CD4-positive, alpha-beta T cell treated with Interleukin-2 at 100 ng/mL for 4 hours (primary cell): ENCODE data around the gene TUBA8.
"Not testable (repeated sequence)": the region's sequence is repeated elsewhere in the genome, so short reads cannot be mapped to it uniquely, and the experiment has no call there.

Experiments used
- DNase-seq: peaks from one replicate; pipeline ENCODE4 v3.0.0-alpha.2; 2020; ENCODE audit warnings: low spot score

Gene TUBA8

DNA sequence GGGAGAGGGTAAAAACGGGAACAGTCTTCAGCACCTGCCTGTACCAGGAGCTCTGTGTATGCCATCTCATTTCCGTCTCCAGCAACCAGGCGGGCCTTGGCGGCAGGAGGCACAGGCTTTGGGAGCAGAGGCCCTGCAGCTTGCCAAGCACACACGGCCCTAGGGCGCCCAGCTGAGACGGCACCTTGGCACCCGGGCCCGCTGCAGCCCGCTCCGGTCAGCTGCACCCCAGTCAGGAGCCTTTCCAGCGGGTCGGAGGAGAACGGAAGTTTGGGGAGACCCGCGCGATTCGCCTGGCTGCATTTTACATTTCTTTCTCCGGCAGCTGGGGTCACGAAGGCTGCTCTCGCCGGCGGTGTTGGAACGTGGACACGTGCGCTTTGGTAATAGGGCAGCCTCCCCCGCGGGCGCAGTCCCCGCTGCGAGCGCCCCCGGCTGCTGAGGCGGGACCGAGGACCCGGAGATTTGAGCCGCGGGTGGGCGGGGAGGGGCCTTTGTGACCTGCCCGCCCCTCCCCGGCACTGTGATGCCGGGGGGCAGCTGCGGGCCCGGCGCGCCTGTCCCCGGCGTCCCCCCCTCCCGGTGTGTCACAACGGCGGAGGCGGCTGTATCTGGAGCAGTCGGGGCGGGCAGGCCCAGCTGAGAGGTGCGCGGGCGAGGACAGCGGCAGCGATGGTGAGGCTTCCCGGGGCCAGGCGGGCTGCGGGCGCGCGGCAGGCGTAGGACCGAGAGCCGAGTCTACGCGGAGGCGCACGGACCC lies at the start of gene TUBA8:
TSS of gene TUBA8 (plus strand) at position 616 of the 760 bp plus-strand sequence. CDS start at position 673, 57 bp downstream.
- peak; percentile 3 for DNase-seq

DNA sequence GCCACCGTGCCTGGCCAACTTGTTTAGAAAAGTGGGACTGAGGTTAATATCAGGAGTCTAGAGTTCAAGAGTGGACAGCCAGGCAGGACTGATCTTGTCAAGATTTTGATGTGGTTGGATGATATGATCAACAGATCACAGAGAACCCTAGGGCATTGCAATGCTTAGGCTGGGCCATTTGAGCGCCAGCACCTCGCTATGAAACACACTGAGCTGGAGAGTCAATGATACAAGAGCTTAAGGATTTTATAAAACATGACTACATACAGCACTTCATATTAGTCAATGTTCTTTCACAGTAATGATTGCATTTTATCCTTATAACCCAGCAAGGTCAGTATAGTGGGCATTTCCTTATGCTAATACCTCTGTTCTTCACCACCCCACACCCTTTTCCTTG lies 48.2 kb upstream of the TUBA8 start:
- no peak for DNase-seq

DNA sequence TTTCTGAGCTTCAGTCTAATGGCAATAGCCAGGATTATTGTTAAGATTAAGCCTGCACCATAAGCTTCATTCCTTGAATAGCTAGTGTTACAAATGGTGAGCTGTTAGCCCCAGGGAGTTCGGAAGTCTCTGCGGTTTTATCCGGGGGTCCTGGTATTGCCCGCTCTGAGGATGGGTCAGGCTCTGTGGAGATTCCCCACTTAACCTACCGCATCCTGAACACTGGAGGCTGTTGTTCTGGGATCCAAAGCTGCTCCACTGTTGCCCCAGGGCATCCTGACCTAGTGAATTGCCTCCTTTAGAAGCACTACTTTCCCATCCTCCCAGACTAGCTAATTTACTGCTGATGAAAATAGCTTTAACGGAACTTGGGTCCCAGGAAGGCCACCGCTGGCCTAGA lies 47.3 kb upstream of the TUBA8 start:
- no peak for DNase-seq

DNA sequence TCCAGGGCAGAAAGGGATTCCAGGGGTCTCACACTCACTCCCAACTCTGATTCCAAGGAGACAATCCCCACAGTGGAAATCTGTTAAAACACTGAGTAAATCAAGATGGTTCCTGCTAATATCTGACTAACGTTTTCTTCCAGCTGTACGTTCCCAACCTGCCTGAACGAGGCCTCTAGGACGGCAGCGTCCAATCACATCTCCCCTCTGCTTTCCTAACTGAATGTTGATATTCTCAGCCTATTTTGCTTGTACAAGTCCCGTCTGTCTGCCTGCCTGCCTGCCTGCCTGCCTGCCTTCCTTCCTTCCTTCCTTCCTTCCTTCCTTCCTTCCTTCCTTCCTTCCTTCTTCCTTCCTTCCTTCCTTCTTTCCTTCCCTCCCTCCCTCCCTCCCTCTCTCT lies 46.9 kb upstream of the TUBA8 start:
- not testable (repeated sequence) for DNase-seq

DNA sequence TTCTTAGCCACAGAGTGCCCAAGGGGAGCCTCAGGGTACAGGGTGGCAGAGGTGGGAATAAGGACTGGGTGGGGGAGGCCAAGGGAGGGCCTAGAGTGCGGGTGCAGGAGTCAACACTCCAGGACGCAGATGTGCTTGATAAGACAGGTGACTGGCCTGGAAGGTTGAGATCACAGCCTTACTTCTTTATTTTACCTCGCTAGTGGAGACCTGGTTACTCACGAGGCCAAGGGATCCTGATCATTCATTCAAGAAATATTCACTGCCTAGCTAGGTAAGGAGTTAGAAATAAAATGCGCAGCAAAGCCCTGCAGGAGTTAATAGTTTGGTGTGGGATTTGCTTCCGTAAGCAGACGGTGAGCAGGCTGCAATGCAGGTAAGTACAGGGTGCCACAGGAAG lies 46.0 kb upstream of the TUBA8 start:
- no peak for DNase-seq

DNA sequence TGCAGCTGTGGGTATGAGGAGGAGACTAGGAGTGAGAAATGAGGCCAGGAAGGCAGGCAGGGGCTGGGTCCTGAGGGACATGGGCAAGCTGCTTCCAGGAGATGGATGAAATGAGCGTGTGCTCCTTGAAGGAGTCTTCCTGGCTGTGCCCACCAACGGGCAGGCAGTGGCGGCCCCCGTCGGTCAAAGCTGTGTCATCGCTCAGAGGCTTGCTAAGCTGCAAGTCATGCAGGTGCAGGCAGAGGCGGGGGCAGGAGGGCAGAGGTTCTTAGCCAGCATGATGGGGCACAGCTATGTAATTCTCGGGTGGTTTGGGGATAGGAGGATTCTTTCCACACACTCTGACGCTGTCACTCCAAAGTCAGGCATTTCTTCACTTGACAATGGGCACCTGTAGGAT lies 45.4 kb upstream of the TUBA8 start:
- no peak for DNase-seq

DNA sequence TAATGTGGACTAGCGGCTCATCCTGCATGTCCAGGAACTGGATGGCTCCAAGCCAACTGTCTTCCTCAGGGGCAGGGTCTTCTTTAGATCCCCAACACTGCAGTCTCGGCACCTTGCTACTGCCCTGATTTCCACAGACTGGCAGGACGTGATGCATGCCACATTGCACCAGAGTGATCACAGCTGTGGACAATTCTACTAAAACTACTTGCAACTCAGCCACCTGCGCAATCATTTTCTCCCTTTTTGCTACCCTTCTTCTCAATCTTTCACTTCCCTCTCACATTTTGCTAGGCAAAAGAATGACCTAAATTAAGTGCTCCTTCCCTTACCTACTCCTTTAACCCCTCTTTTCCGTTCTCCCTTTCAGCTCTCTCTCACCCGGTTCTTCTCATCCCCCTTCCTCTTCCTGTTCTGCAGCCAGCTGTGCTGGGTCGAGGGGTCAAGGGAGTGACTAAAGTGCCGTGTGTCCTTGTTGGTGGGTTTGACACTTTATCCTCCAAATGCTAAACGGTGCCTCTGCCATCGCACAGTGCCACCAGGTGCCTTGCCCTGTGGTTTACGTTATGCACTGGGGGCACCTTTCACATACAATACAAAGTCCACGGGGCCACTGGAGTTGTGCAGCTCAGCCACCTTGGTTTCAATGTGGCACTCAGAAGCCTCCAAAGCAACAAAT lies 44.3 kb upstream of the TUBA8 start:
- no peak for DNase-seq

DNA sequence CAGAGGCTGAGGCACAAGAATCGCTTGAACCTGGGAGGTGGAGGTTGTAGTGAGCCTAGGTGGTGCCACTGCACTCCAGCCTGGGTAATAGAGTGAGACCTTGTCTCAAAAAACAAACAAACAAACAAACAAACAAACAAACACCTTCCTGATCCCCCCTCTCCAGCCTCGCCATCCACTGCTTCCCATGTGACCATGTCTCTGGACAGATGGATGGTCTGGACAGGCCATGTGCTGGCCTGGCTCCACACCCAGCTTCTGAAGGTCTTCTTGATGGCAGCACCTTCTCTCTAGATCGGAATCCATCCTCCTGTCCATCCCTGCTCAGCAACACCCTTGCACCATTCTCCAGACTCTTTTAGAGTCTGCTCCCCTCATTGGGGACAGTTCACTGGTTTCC lies 43.5 kb upstream of the TUBA8 start:
- no peak for DNase-seq

DNA sequence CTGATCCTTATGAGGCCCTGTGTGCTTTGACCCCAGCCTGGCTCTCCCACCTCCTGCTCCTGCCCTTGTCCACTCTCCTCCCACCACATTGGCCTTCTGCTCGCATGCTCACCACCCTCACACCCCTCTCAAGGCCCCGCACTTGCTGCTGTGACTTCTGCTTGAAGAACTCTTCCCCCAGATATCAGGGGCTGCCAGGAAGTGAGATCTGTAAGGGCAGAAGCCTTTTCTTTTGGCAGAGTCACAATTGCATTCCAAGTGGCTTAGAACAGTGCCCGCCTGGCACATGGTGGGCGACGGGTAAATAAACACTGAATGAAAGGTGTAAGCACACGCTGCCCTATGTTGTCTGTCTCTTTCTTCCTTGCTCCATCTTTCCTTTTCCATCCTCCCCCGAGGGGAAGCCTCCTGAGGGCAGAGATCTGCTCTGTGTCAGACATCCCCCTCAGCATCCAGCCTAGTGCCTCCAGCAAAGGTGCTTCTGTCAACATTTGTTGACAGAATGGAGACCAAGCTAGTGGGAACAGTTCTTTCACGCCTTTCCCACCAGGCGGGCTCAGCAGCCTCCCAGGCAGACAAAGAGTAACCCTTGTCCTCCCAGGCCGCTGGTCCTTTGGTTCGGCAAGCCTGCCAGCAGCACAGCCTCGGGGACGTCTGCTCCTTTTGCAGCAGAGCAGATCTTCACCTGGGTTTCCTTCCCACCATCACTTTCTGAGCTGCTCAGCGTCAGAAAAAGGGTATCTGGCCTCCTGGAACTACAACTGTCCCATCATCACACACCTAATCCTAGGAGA lies 42.9 kb upstream of the TUBA8 start:
- DNase-seq, result no peak

DNA sequence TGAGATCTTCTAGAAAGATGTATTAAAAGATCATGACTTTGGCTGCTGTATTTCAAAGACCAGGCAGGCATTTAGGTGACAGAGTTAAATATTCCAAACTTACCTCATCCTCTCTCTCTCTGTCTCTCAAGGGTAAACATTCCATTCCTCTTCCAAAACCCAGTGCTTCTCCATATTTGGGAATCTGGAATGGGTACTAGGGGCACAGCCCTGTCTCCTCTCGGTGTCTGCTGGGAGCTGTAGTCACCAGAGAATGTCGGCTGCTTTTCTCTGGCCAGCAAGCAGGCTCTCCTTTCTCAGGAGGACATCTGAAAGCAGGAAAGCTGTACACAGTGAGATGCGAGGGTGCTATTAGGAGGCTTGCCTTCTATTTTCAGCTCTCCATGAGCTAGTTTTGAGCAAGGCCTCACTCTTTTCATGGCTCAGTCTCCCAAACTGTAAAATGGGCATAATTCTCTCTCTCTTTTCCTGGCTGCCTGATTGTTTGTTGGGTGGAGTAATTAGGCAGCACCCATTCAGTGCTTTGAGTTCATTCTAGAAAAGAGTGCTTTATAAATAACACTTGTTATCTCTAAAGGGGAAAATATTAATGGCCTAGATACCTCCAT lies 42.1 kb upstream of the TUBA8 start:
- DNase-seq, result no peak

DNA sequence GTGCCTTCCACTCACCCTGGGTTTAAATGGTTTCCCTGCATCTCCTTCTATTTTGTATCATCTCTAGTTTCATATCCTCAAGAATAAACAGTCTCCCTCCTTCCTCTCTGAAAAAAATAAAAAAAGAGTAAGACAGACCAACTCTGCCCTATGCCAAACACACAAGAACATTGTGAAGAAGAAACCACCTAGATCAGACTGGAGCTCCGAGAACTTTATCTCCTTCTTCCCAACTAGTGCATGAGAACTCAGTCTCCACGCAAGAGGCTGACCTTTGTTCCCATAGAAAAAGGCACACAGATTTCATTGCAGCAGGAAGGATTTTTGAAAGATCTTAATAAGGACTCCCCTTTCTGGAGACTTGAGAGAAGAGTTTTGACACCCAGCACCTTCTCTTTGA lies 41.6 kb upstream of the TUBA8 start:
- no peak for DNase-seq

DNA sequence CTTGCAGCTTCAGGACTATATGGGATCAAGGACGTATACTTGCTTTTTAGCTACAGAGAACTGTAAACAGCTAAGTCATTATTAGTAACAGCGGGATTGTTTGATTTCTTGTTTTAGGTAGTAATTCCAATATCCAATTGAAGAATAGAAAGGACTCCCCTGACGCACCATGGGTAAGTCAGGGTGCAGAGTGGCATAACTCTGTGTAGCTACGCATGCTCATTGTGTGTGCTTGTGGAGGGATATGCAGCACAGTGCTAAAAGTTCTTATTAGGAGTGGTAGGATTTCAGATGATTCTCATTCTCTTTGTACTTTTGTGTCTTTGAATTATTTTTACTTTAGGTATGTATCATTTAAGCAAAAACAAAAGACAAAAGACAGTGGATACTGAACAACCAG lies 40.6 kb upstream of the TUBA8 start:
- no peak for DNase-seq

DNA sequence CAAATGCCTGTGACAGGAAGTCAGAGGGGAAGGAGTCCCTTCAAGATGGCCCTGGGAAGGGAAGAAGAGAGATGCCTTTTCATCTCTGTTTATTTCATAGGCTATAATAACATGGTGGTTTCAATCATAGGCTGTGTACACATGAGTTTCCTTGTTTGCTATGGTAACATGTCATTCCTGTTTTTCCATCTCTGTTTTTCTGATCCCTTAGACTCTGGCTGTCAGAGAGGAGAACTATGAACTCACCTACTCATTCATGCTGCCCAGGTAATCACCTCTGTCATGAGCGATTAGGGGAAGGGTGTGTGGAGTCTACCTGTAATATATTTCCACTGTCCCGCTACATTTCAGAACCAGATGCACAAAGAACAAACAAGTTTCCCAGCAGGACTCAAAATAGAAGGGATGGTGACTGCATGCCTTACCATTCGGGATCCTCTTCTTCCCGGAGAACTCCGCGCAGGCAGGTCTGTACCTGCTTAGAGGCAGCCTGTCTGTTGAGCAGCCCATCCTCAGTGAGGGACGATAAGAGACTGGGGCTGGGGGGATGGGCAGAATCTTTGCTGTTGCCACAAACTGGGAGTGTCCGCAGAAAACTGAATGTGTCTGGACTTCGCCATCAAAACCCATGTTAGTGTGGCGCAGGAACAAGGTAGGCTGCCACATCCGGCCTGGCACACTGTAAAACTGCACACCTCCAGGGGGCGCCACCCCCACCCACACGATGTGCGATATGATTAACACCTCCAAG lies 39.9 kb upstream of the TUBA8 start:
- DNase-seq, result no peak

DNA sequence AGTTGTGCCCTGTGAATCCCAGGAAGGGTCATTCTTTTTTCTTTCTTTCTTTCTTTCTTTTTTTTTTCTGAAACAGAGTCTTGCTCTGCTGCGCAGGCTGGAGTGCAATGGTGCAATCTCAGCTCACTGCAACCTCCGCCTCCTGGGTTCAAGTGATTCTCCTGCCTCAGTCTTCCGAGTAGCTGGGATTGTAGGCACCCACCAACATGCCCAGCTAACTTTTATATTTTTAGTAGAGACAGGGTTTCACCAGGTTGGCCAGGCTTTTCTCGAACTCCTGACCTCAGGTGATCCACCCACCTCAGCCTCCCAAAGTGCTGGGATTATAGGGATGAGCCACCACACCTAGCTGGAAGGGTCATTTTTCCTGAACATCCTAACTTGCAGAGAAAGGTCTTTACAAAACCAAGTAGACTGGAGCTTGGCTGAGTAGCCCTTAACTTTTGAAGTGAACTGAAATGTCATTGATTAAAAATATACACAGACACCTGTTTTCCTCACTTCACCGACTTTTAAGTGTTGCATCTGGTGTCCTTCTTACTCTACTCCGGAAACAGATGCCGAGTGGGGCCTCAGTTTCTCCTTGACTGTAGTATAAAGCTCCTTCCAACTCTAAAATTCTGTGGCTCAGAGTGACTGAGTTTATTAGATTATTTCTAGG lies 39.2 kb upstream of the TUBA8 start:
- not testable (repeated sequence) for DNase-seq

DNA sequence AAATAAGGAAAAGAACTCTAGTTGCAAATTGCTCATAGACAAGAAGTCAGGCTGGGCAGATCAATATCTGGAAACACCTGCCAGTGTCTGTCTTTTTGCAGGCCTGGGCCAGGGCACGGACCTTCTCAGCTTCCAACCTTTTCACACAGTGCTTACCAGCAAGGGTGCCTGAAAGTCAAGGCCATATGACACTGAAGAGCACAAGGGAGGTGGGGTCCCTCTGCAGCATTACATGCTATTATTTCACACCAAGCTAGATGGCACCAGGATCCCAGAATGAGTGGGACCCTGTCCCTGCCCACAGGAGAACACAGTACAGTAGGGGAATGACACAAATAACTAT lies 38.7 kb upstream of the TUBA8 start:
- DNase-seq, result no peak

DNA sequence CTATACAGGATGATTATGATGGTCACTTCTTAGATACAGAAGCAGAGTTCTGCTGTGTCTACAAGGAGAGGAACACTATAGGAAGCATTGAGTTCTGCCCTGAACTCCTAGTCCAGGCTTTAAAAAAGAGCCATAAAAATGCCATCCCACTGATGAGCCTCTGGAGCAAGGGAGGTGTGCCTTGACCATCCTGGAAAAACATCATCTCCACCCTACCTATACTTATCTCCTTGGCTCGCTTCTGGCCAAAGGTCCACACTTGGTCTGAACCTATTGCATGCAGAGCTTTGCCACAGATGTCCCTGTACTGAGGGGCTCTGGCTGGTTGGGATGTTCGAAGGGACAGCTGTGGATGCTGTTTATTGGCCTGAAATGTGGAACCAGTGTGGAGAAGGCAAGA lies 37.1 kb upstream of the TUBA8 start:
- no peak for DNase-seq

DNA sequence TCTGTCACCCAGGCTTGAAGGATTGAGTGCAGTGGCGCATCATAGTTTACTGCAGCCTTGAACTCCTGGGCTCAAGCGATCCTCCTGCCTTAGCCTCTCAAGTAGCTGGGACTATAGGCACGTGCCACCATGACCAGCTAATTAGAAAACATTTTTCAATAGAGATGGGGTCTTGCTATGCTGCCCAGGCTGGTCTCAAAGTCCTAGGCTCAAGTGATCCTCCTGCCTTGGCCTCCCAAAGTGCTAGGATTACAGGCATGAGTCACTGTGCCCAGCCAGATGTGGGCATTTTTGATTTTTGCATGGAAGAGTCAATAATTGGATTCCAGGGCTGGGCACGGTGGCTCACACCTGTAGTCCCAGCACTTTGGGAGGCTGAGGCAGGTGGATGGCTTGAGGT lies 36.7 kb upstream of the TUBA8 start:
- DNase-seq, result not testable (repeated sequence)

DNA sequence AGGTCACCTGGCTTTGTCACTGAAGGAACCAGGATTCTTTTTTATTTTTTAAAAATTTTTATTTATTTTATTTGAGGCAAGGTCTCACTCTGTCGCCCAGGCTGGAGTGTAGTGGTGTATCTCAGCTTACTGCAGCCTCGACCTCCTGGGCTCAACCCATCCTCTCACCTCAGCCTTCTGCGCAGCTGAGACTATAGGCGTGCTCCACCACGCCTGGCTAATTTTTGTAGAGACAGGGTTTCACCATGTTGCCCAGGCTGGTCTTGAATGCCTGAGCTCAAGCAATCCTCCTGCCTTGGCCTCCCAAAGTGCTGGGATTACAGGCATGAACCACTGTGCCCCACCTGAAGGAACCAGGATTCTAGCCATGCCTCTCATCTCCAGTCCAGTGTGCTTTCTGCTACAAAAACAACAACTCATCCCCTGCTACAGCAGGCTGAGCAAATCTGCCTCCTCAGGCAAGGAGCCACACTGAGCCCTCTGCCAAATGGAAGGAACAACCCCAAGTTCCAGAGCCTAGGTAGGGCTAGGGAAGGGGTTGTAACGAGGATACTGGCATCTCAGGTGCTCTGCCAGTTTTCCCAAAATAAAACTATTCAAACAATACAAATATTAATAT lies 35.4 kb upstream of the TUBA8 start:
- no peak for DNase-seq

DNA sequence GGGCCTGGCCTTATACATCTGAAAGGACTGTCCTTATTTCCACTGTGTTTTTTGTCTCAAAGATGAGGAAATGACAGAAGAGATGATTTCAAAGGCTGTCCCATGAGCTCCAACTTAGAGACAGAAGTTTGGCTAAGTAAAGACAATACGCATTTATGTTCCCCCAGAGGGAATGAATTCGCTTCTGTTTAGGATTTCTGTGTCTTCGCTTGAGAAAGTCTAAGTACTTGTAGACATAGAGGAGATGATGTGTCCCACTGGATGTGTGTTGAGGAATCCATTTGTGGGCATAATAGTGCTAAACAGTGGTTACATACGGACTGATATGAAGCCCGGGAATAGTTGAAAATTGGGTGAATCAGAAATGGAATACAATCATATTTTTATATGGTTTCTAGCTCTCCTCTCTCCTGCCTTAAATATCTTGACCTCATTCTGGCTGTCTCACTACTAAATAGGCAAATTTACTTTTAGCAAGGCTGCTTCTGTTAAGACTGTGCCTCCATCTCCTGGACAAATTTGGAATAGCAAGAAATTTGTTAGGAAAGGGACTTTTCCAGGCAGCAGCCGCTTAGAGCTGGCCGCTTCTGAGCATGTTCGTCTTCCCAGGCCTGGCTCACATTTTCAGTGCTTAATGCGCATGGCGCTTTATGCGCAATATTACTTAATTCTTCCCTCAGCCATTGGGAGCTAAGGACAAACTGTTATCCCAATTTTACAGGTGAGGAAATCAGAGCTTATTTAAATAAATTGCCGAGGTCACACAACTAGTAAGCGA lies 34.7 kb upstream of the TUBA8 start:
- DNase-seq, result peak; percentile 79

DNA sequence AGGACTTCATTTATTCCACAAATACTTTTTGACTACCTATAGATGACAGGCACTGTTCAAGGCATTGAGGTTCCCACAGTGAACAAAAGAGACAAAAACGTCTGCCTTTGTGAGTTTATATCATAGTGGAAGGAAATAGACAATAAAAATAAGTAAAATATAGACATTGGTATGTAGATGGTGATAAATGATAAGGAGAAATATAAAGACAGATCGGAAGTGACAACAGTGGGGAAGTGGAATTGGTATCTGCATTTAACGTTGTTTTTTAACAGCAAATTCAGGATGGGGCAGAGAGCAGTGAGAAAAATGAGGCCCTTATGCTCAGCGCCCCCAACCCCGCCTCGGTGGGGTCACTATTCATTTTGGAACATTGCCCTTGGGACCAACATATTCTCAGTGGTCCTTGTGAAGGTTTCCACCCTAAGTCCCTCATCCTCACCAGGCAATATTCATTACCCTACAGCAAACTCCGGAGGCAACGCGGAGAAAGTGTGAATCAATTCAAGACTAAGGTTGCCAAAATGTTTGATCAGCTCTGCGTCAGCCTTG lies 33.4 kb upstream of the TUBA8 start:
- no peak for DNase-seq
